Body of pancreas (tissue), 4 donors: ENCODE data around the gene SPATA31C2. TPM values are rescaled to one million over a fixed set of nuclear protein-coding genes. Genes with fewer than 3 reads are reported as not detected.

Source experiments
- ATAC-seq: fragments of 150-250 bp; one replicate; pipeline ENCODE4 v1.9.1; 2016
- DNase-seq, 4 donors: peaks; one replicate each; pipeline ENCODE4 v3.0.0-alpha.2; 2019
- H3K27ac ChIP-seq, 4 donors: fragments of 200-600 bp; sonication (generic); 1 replicate in 3 of 4; 2 replicates in 1 of 4; pipeline versions ENCODE4 v1.5.1 to v1.6.1; 2016 to 2019; ENCODE audit warnings: mild to moderate bottlenecking in 1 of 4, mixed read lengths in 1 of 4, moderate library complexity in 1 of 4
- H3K27me3 ChIP-seq, 2 donors: fragments of 200-600 bp; sonication (generic); one replicate each; pipeline ENCODE4 v1.6.0; 2016; ENCODE audit warnings: mild to moderate bottlenecking in 1 of 2
- H3K36me3 ChIP-seq, 2 donors: fragments of 200-600 bp; sonication (generic); replicated peaks in 1 of 2; 2 replicates each; pipeline ENCODE4 v1.5.1; 2016; ENCODE audit warnings: low read depth in 2 of 2; ENCODE audit not compliant: insufficient read depth in 1 of 2
- H3K4me1 ChIP-seq: fragments of 200-600 bp; sonication (generic); one replicate; pipeline ENCODE4 v1.6.0; 2016
- H3K4me3 ChIP-seq, 2 donors: fragments of 200-600 bp; sonication (generic); 1 replicate in 1 of 2; 2 replicates in 1 of 2; pipeline ENCODE4 v1.5.1; 2016 to 2019
- H3K9me3 ChIP-seq, 3 donors: fragments of 200-600 bp; sonication (generic); 1 replicate in 2 of 3; 2 replicates in 1 of 3; pipeline ENCODE4 v1.5.1; 2016
- POLR2A ChIP-seq, 3 donors: fragments of 450-650 bp; IDR thresholded peaks; one replicate each; pipeline ENCODE4 v1.6.1; 2016; ENCODE audit warnings: antibody characterized with exemption in 3 of 3, mild to moderate bottlenecking in 2 of 3
- WGBS, 2 donors: methylation state at CpG; one replicate each; pipeline ENCODE4 v1.1.5; 2017; 5-methylcytosine and 5-hydroxymethylcytosine counted together
- intact Hi-C: fragments of 100-400 bp; cut with DNase I; formaldehyde crosslinking; loops from one replicate; pipeline ENCODE4 v1.15.1; 2023
- total RNA-seq, 2 donors: library from RNA; depleted of rRNA; stranded (reverse); fragments of >200 nt; gene quantifications; one replicate each; pipeline ENCODE4 v1.1.0, GENCODE V29; 2016
- TF ChIP-seq, protein P1 (sequence below), 7 experiments: fragments of 450-650 bp in 4 of 7; fragments of 200-600 bp in 3 of 7; sonication (generic) in 3 of 7; IDR thresholded peaks; one replicate each; pipeline ENCODE4 v1.5.1; 2016 to 2019; ENCODE audit warnings: antibody characterized with exemption in 7 of 7

The SPATA31C2 gene
- total RNA-seq, 2 donors from 2014 or later: not detected

DNA sequence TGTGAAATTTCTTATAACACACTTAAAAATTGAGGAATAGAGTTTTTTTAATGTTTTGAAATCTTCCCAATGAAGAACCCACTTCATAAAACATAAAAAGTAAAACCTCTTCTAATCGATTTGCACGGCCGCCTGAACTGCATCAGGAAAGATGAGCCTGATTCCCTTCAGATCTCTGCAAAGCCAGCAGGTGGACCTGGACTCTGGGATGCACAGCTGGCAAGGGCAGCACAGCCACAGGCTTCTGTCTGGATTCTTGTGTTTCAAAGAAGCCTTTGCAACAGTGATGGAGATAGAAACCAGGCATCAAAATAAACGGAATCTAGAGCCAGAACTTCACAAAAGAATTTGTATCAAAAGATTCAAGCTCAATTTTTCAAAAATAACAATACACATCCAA, 36.0 kb upstream of the SPATA31C2 start:
- no peaks in the 10 kb centered on the region for H3K36me3 ChIP-seq
- ATAC-seq (no peak), DNase-seq (no peak)
- no peak overlapping the region for H3K4me3 ChIP-seq
- H3K9me3 ChIP-seq: no peaks in the 10 kb centered on the region
- 28 to 36% methylated on average over 4 of the region's 4 CpGs for WGBS, 2 donors
- no peak for TF ChIP-seq POLR2A (IDR thresholded peaks at IDR 0.05)
- TF ChIP-seq, protein P1, sequence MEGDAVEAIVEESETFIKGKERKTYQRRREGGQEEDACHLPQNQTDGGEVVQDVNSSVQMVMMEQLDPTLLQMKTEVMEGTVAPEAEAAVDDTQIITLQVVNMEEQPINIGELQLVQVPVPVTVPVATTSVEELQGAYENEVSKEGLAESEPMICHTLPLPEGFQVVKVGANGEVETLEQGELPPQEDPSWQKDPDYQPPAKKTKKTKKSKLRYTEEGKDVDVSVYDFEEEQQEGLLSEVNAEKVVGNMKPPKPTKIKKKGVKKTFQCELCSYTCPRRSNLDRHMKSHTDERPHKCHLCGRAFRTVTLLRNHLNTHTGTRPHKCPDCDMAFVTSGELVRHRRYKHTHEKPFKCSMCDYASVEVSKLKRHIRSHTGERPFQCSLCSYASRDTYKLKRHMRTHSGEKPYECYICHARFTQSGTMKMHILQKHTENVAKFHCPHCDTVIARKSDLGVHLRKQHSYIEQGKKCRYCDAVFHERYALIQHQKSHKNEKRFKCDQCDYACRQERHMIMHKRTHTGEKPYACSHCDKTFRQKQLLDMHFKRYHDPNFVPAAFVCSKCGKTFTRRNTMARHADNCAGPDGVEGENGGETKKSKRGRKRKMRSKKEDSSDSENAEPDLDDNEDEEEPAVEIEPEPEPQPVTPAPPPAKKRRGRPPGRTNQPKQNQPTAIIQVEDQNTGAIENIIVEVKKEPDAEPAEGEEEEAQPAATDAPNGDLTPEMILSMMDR (IDR thresholded peaks at IDR 0.05): no peak
- intact Hi-C loops: no loop called here
- no peaks in the 10 kb centered on the region for H3K4me1 ChIP-seq
- H3K27me3 ChIP-seq: no peaks in the 10 kb centered on the region
- no peak overlapping the region for H3K27ac ChIP-seq

DNA sequence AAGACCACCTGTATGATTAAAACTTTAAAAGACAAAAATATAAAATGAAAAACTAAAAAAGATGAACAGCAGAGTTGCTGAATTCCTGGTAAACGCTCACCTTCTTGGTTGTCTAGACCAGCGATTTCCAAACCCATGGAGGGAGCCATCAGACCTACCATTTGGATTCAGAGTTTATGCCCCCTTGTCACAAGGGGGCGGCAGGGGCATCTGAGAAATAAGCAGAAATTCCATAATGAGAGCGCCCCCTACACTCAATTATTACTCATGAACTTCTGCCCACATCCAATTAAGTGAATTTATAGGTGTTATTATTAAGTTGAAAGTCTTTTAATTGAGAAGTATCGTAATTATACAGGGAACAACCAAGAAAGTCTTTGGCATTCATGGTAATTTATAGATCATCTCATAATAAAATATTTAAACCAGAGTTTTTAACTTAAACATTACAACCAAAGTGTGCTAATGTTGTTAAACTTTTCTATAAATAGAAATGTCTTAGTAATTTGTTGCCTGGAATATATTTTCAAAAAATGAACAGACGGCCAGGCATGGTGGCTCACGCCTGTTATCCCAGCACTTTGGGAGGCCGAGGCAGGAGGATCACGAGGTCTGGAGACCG, 35.2 kb upstream of the SPATA31C2 start:
- WGBS, 2 donors: 57 to 64% methylated on average over 10 of the region's 10 CpGs
- intact Hi-C loops: no loop called here
- no peak for TF ChIP-seq POLR2A (IDR thresholded peaks at IDR 0.05)
- TF ChIP-seq, protein P1 (IDR thresholded peaks at IDR 0.05): peak; percentile 16 to 68 (median 42)
- H3K27ac ChIP-seq: no peak overlapping the region
- no peaks in the 10 kb centered on the region for H3K27me3 ChIP-seq
- no peaks in the 10 kb centered on the region for H3K4me1 ChIP-seq
- no peaks in the 10 kb centered on the region for H3K9me3 ChIP-seq
- no peak for ATAC-seq
- H3K36me3 ChIP-seq: no peaks in the 10 kb centered on the region
- no peak overlapping the region for H3K4me3 ChIP-seq
- peak; percentile 17 to 64 (median 52) for DNase-seq

- Histone ChIP-seq H3K4me1 (no peaks in the 10 kb centered on the region), H3K36me3 (no peaks in the 10 kb centered on the region), H3K27ac (no peak overlapping the region), H3K4me3 (no peak overlapping the region), H3K9me3 (no peaks in the 10 kb centered on the region), H3K27me3 (no peaks in the 10 kb centered on the region)
- intact Hi-C loops: no loop called here
- TF ChIP-seq, protein P1 (IDR thresholded peaks at IDR 0.05): no peak
- TF ChIP-seq POLR2A (IDR thresholded peaks at IDR 0.05): no peak
- DNase-seq: no peak
- no peak for ATAC-seq
These were observed 31.4 kb upstream of the SPATA31C2 start for GRCh38 chr9:88169700-88170099.

GRCh38 chr9:88168564-88168963, 30.3 kb upstream of the SPATA31C2 start:
- no peak overlapping the region for H3K4me3 ChIP-seq
- no peaks in the 10 kb centered on the region for H3K36me3 ChIP-seq
- WGBS, 2 donors: 50 to 82% methylated on average over 3 of the region's 3 CpGs
- no peaks in the 10 kb centered on the region for H3K27me3 ChIP-seq
- TF ChIP-seq POLR2A (IDR thresholded peaks at IDR 0.05): no peak
- TF ChIP-seq, protein P1 (IDR thresholded peaks at IDR 0.05): no peak
- intact Hi-C loops: no loop called here
- H3K9me3 ChIP-seq: no peaks in the 10 kb centered on the region
- DNase-seq (no peak), ATAC-seq (no peak)
- no peaks in the 10 kb centered on the region for H3K4me1 ChIP-seq
- no peak overlapping the region for H3K27ac ChIP-seq

DNA sequence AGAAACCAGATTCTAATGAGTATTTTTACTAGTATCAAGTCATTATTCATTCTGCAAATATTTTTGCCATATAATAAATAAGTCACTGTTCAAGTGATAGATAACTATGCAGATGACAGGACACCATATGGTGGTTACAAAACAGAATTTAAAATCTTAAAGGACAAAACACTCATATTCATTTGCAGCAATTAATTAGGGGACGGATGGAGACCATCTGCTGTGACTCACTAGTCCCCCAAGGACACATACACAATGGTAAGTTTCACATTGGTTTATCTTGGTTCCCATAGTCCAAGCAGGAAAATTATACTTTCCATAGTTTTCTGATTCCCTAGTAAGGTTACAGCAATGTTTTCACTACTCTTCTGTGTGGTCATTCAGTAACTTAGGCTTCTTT, 28.4 kb upstream of the SPATA31C2 start:
- TF ChIP-seq POLR2A (IDR thresholded peaks at IDR 0.05): no peak
- ATAC-seq (no peak), DNase-seq (no peak)
- H3K27me3 ChIP-seq: no peaks in the 10 kb centered on the region
- 71 to 73% methylated on average over 1 of the region's 1 CpG for WGBS, 2 donors
- intact Hi-C loops: no loop called here
- no peaks in the 10 kb centered on the region for H3K4me1 ChIP-seq
- no peak overlapping the region for H3K27ac ChIP-seq
- H3K9me3 ChIP-seq: no peaks in the 10 kb centered on the region
- H3K4me3 ChIP-seq: no peak overlapping the region
- H3K36me3 ChIP-seq: no peaks in the 10 kb centered on the region
